Measurements from ENCODE around the gene CLN5.

- TF ChIP-seq, protein P1, sequence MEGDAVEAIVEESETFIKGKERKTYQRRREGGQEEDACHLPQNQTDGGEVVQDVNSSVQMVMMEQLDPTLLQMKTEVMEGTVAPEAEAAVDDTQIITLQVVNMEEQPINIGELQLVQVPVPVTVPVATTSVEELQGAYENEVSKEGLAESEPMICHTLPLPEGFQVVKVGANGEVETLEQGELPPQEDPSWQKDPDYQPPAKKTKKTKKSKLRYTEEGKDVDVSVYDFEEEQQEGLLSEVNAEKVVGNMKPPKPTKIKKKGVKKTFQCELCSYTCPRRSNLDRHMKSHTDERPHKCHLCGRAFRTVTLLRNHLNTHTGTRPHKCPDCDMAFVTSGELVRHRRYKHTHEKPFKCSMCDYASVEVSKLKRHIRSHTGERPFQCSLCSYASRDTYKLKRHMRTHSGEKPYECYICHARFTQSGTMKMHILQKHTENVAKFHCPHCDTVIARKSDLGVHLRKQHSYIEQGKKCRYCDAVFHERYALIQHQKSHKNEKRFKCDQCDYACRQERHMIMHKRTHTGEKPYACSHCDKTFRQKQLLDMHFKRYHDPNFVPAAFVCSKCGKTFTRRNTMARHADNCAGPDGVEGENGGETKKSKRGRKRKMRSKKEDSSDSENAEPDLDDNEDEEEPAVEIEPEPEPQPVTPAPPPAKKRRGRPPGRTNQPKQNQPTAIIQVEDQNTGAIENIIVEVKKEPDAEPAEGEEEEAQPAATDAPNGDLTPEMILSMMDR (conservative IDR thresholded peaks at IDR 0.05; ENCODE audit: low read depth, low read length), result no peak
- TF ChIP-seq EZH2 (IDR thresholded peaks at IDR 0.05; ENCODE audit: low read length, unreplicated experiment), result no peak
Measured at GRCh38 chr13:76993473-76993872, 1.6 kb downstream of the CLN5 start.

Measured in PC-3 (cell line).